ENCODE results near the gene OR10G7. TPM values are rescaled to one million over a fixed set of nuclear protein-coding genes. Genes with fewer than 3 reads are reported as not detected.

Gene OR10G7
- not detected for total RNA-seq
- not detected for total RNA-seq (2013)

GRCh38 chr11:124041254-124041653, at the start of gene OR10G7:
Gene OR10G7, minus strand, starts transcription at chr11:124041325. Its CDS starts 2,324 bp downstream, at chr11:124039001.
- intact Hi-C loops (cut with micrococcal nuclease), result no loop called here
- TF ChIP-seq CTCF (IDR thresholded peaks at IDR 0.05), result no peak
- Histone ChIP-seq H3K36me3 (ENCODE audit: control insufficient read depth, insufficient read depth, low read length) (no peaks in the 10 kb centered on the region), H3K4me1 (ENCODE audit: control insufficient read depth, insufficient read depth, low read length) (no peaks in the 10 kb centered on the region), H3K27me3 (ENCODE audit: control insufficient read depth, insufficient read depth, low read length) (no peaks in the 10 kb centered on the region), H3K27ac (ENCODE audit: low read length) (no peak within 1 kb of the TSS), H3K4me3 (ENCODE audit: low read length) (no peak within 1 kb of the TSS), H3K9me3 (ENCODE audit: control insufficient read depth, insufficient read depth, low read length) (no peaks in the 10 kb centered on the region)
- H3K36me3 Mint-ChIP-seq, result no peaks in the 10 kb centered on the region
- H3K27me3 Mint-ChIP-seq (ENCODE audit: low read depth in 2 of 2), result no peaks in the 10 kb centered on the region
- H3K9me3 Mint-ChIP-seq, result no peaks in the 10 kb centered on the region
- no peak for DNase-seq
- no peaks in the 10 kb centered on the region for H3K4me1 Mint-ChIP-seq
- 50% methylated on average over 1 of the region's 1 CpG for WGBS (ENCODE audit: insufficient coverage)
- no peak for ATAC-seq
- no peak within 1 kb of the TSS for H3K27ac Mint-ChIP-seq
- H3K4me3 Mint-ChIP-seq, result no peak within 1 kb of the TSS

GRCh38 chr11:124085997-124086846, 45.1 kb upstream of the OR10G7 start:
- ATAC-seq, result no peak

GRCh38 chr11:124085583-124085982, 44.5 kb upstream of the OR10G7 start:
- intact Hi-C loops (cut with micrococcal nuclease), result no loop called here
- no peak for TF ChIP-seq CTCF (IDR thresholded peaks at IDR 0.05)
- H3K4me3 Mint-ChIP-seq, result no peak overlapping the region
- no peaks in the 10 kb centered on the region for H3K36me3 Mint-ChIP-seq
- Histone ChIP-seq H3K9me3 (ENCODE audit: control insufficient read depth, insufficient read depth, low read length) (no peaks in the 10 kb centered on the region), H3K27ac (ENCODE audit: low read length) (no peak overlapping the region), H3K27me3 (ENCODE audit: control insufficient read depth, insufficient read depth, low read length) (no peaks in the 10 kb centered on the region), H3K36me3 (ENCODE audit: control insufficient read depth, insufficient read depth, low read length) (no peaks in the 10 kb centered on the region), H3K4me1 (ENCODE audit: control insufficient read depth, insufficient read depth, low read length) (no peaks in the 10 kb centered on the region), H3K4me3 (ENCODE audit: low read length) (no peak overlapping the region)
- no peak overlapping the region for H3K27ac Mint-ChIP-seq
- no peaks in the 10 kb centered on the region for H3K9me3 Mint-ChIP-seq
- ATAC-seq, result no peak
- DNase-seq, result no peak
- H3K4me1 Mint-ChIP-seq, result no peaks in the 10 kb centered on the region
- H3K27me3 Mint-ChIP-seq (ENCODE audit: low read depth in 2 of 2), result peaks cover 8 to 12% of the 10 kb centered on the region in 2 donors
- WGBS (ENCODE audit: insufficient coverage), result 85% methylated on average over 3 of the region's 3 CpGs

More at GRCh38 chr11:124085997-124086846, 45.1 kb upstream of the OR10G7 start:
- Mint-ChIP-seq H3K9me3 (no peaks in the 10 kb centered on the region), H3K27me3 (ENCODE audit: low read depth in 2 of 2) (peaks cover 12 to 13% of the 10 kb centered on the region in 2 donors), H3K27ac (no peak overlapping the region), H3K4me3 (no peak overlapping the region), H3K36me3 (no peaks in the 10 kb centered on the region), H3K4me1 (no peaks in the 10 kb centered on the region)
- no peaks in the 10 kb centered on the region for H3K4me1 ChIP-seq (ENCODE audit: control insufficient read depth, insufficient read depth, low read length)
- TF ChIP-seq CTCF (IDR thresholded peaks at IDR 0.05), result no peak
- no peak overlapping the region for H3K27ac ChIP-seq (ENCODE audit: low read length)
- 82% methylated on average over 10 of the region's 10 CpGs for WGBS (ENCODE audit: insufficient coverage)
- H3K36me3 ChIP-seq (ENCODE audit: control insufficient read depth, insufficient read depth, low read length), result no peaks in the 10 kb centered on the region
- H3K27me3 ChIP-seq (ENCODE audit: control insufficient read depth, insufficient read depth, low read length), result no peaks in the 10 kb centered on the region
- intact Hi-C loops (cut with micrococcal nuclease), result no loop called here
- no peak for DNase-seq
- no peaks in the 10 kb centered on the region for H3K9me3 ChIP-seq (ENCODE audit: control insufficient read depth, insufficient read depth, low read length)
- H3K4me3 ChIP-seq (ENCODE audit: low read length), result no peak overlapping the region
